Occipital lobe (tissue), 2 donors: ENCODE measurements around the gene SVOPL. TPM values are rescaled to one million over a fixed set of nuclear protein-coding genes. Genes with fewer than 3 reads are reported as not detected.

ENCODE experiments used
- DNase-seq: peaks from one replicate; lab custom pipeline; 2025; lab: John Stamatoyannopoulos, UW
- total RNA-seq: library from RNA; depleted of rRNA; stranded (reverse); fragments of >200 nt; gene quantifications from one replicate; pipeline ENCODE4 v1.2.3, GENCODE V29; 2014

SVOPL gene
- total RNA-seq, 1 donor from 2014 or later = 0.78 TPM

- DNase-seq = no peak
These were observed 92.9 kb downstream of the SVOPL start for GRCh38 chr7:138608275-138608674.

GRCh38 chr7:138607216-138608126 is 93.7 kb downstream of the SVOPL start:
- DNase-seq = no peak

DNA sequence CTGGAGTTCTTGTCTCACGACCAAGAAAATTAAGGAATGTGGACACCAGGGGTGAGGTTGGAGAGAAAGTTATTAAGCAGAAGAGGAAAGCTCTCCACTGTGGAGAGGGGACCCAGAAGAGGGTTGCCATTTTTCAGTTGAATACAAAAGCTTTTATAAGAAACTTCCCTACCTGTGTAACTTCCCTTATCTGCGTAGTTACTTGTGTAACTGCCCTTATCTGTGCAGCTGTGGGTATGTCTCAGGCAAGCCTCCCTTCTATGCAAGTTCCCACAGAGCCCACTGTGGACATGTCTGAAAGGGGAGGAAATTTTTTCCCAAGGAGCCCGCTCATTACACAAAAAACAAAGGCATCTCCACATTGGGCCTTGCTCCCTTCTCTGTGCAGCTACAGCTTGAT is 94.9 kb downstream of the SVOPL start:
- no peak for DNase-seq

DNA sequence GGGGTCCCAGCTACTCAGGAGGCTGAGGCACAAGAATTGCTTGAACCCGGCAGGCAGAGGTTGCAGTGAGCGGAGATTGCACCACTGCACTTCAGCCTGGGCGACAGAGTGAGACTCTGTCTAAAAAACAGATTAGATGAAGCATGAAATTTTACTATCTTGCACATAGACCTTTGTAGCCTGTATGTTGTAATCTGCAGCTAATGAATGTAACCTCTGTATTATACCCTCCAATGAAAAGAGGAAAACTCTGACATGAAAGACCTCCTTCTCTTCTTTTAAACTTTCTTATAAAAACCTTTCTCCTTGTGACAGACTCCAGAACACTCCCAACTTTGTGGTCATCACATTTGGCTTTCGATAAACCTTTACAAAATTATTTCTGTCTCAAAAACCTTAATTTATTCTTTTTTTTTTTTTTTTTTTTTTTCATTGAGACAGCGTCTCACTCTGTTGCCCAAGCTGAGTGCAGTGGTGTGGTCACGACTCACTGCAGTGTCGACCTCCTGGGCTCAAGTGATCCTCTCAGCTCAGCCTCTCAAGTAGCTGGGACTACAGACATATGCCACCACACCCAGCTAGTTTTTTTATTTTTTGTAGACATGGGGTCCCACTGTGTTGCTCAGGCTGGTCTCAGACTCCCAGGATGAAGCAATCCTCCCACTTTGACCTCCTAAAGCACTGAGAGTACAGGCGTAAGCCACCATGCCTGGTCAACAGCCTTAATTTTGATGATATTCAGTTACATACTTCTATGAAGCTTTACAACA is 97.4 kb downstream of the SVOPL start:
- no peak for DNase-seq

- DNase-seq = no peak
These were observed 98.7 kb downstream of the SVOPL start for GRCh38 chr7:138602451-138602850.

DNA sequence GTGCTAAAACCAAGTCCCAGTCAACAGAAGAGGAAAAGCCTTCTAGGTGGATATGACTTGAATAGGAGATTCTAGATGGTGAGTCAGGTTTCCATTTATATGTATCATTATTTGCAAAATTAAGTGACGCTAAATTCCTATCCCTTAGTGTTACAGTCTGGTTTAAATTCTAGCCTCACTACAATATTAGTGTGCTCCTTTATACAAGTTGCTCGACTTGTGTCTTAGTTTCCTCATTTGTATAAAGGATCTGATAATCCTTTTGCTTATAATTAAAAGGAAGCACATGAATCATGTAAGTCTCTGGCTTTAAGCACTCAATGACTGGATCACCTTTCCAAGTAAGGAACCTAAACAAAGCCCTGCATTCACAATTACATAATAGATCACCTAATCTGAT is 105.7 kb downstream of the SVOPL start:
- DNase-seq = no peak

DNA sequence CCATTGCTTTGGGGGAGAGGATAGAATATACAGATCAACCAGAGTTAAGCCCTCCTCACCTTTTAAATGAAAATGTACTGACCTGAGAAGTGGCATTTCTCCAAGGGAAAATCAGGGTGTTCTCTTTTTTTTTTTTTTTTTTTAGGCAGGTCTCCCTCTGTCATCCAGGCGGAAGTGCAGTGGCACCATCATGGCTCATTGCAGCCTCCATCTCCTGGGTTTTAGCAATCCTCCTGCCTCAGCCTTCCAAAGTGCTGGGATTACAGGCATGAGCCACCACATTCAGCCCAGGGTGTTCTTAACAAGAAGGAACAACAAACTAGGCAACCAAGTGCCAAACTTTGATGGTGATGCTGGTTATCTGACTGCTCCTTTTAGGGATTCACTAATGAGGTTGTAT is 111.0 kb downstream of the SVOPL start:
- no peak for DNase-seq

DNA sequence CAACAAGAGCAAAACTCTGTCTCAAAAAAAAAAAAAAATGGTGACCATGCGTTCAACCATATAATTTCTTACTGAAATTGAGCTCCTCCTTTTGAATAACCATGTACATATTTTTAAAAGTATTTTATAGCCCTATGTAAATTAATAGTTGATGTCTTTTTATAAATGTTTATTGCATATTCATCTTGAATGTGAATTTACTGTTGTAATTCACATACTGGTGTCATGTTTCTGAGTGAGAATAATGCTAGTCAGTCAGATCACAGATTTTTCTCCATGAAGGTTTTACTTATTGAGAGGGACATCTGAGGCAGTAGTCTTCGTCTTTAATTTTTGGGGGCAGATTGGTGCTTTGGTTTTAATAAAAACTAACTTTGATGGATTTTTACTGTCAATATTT is 112.2 kb downstream of the SVOPL start:
- no peak for DNase-seq

DNA sequence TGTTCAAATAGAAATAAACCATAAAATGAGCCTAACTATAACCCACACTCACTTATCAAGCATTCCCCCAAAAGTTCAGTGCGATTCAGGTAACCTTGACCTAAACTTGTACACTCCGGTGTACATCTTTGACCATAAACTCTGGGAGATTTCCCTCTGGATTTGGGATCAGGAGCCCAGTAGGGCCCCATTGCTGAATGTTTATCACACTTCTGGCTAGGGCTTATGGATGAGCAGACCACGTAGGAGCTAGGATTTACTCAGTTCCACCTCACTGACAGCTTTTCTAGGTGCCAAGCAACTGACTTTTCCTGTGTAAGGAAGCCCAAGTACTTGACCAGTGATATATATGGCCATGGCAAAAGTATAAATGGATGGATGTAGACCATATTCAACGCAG is 113.7 kb downstream of the SVOPL start:
- no peak for DNase-seq

- DNase-seq = no peak
These were observed 115.7 kb downstream of the SVOPL start for GRCh38 chr7:138585283-138585993.

DNA sequence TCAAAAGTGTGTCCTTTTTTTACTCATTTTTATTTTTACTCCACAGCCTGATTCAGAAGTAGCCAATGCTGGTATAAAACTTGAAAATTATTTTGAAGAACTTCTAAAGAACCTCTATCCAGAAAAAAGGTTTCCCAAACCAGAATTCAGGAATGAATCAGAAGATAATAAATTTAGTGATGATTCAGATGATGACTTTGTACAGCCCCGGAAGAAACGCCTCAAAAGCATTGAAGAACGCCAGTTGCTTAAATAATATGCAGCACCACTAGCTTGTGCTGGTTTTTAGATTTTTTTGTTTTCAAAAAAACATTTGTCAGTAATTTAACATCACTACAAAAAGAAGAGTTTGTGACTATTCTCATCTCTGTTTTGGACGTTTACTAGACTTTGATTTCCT is 116.5 kb downstream of the SVOPL start:
- DNase-seq = no peak

DNA sequence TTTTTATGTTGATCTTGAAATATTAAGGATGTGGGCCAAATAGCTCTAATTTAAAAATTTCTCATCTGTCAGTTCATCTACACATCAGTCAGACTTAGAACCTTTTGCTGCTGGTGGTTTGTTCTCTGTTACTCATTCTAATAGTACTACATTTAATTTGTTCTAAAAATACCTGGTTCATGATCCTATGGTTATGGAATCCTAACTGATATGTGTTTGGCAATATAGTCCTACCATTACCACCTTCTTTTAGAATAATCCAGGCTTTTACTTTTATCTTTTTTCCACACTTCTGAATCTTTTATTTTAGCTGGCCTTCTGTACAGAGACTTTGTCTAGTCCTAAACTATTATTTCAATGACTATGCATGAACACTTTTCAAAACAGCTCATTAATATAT is 116.9 kb downstream of the SVOPL start:
- DNase-seq = no peak

- DNase-seq = no peak
These were observed 120.1 kb downstream of the SVOPL start for GRCh38 chr7:138581065-138581464.

DNA sequence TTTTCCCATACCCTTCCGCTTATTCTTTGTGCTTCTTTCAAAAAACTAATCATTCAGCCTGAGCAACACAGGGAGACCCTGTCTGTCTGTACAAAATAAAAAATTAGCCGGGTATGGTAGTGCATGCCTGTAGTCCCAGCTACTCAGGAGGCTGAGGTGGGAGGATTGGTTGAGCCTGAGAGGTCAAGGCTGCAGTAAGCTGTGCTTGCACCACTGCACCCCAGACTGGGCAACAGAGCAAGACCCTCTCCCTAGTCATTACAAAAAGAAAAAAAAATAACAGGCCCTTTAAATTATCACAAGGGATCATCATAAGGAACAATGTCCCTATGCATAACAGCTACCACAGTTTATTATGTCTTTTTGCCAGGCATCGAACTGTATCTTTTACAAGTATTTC is 121.5 kb downstream of the SVOPL start:
- DNase-seq = no peak

DNA sequence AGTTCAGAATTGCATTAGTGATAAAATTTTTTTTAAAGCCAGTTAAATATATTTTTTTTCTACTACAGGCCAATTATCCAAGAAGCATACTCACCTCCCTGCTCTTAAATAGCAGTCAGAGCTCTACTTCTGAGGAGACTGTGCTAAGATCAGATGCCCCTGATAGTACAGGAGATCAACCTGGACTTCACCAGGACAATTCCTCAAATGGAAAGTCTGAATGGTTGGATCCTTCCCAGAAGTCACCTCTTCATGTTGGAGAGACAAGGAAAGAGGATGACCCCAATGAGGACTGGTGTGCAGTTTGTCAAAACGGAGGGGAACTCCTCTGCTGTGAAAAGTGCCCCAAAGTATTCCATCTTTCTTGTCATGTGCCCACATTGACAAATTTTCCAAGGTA is 122.0 kb downstream of the SVOPL start:
- DNase-seq = no peak

GRCh38 chr7:138575897-138576428 is 125.2 kb downstream of the SVOPL start:
- DNase-seq = no peak

- DNase-seq = no peak
These were observed 127.4 kb downstream of the SVOPL start for GRCh38 chr7:138573741-138574140.

GRCh38 chr7:138570715-138571114 is 130.4 kb downstream of the SVOPL start:
- DNase-seq = no peak

- DNase-seq = no peak
These were observed 131.7 kb downstream of the SVOPL start for GRCh38 chr7:138569418-138569817.

- DNase-seq = no peak
These were observed 132.5 kb downstream of the SVOPL start for GRCh38 chr7:138568655-138569054.

DNA sequence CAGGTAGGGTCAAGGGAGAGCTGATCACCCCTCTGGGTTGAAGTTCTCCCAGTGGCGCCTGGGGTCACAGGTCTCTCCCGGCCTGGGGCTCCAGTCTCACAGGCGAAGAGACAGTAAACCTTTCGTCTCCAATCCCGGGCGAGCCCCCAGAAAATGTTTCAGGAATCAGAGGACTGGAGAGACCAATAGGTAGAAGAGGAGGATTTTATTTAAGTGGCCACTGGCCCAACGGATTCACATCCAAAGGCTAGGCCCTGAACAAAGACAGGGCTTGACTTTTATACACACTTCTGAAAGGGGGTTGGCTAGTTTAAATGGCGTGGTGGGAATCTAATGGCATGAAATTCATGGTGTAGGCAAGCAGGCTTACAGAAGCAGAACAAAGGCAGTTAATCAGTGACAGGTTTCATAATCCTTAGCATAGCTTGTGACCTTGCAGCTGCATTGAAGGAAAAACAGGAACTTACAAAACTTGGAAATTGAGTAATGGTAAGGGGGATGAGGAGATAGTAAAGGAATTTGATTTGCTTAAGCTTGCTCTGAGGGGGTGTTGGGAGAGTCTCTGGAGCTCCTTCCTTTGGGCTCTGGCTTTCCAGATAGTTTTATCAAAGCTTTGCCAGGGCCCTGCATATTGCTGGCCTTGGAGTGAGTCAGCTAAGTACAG is 135.6 kb downstream of the SVOPL start:
- DNase-seq = no peak
